OCI-LY1 (cell line): ENCODE results near the gene SLC25A5.

Source experiments
- CTCF ChIP-seq: fragments of 200-600 bp; sonication (generic), shearing (Covaris generic); IDR thresholded peaks from 2 replicates; pipeline ENCODE4 v1.5.1; 2017; ENCODE audit warnings: mild to moderate bottlenecking, antibody characterized with exemption, low read length, moderate library complexity, mixed read lengths
- EZH2 ChIP-seq: fragments of 200-600 bp; sonication (generic), shearing (Covaris generic); IDR thresholded peaks from 2 replicates; pipeline ENCODE4 v1.8.0; 2017; ENCODE audit warnings: borderline replicate concordance, mixed run types, mild to moderate bottlenecking, antibody characterized with exemption, low read length, moderate library complexity, mixed read lengths

- no peak for TF ChIP-seq CTCF
- TF ChIP-seq EZH2, result no peak
Measured at GRCh38 chrX:119502727-119503483, 34.7 kb downstream of the SLC25A5 start.
